OCI-LY7 (cell line): ENCODE results near the gene MAP3K13. TPM values are rescaled to one million over a fixed set of nuclear protein-coding genes. Genes with fewer than 3 reads are reported as not detected.
"Not testable (repeated sequence)": the region's sequence is repeated elsewhere in the genome, so short reads cannot be mapped to it uniquely, and the experiment has no call there.

ENCODE experiments used
- BruUV-seq: library from RNA; stranded (reverse); fragments of 400-500 nt; replicated peaks from 2 replicates; lab custom pipeline; 2021; lab: Mats Ljungman, UMichigan
- CTCF ChIA-PET: fragments of 300-600 bp; sonication (Branson Sonifier 250); formaldehyde crosslinking; loops from one replicate; lab custom pipeline; 2022; ENCODE audit warnings: antibody characterized with exemption; ENCODE audit not compliant: unreplicated experiment; lab: Charles Lee
- POLR2A ChIA-PET: fragments of 300-600 bp; sonication (Branson Sonifier 250); formaldehyde crosslinking; loops from one replicate; lab custom pipeline; 2022; ENCODE audit warnings: antibody characterized with exemption; lab: Charles Lee
- DNase-seq: peaks from one replicate; pipeline ENCODE4 v3.0.0-alpha.2; 2015; ENCODE audit warnings: low spot score
- H2AFZ ChIP-seq: fragments of 200-600 bp; sonication (generic), shearing (Covaris generic); 2 replicates; pipeline ENCODE4 v1.6.1; 2014; ENCODE audit warnings: mild to moderate bottlenecking, antibody characterized with exemption, low read length, moderate library complexity
- H3K27ac ChIP-seq: fragments of 200-600 bp; sonication (generic); 2 replicates; pipeline ENCODE4 v1.5.1; 2014; ENCODE audit warnings: mixed run types, low read depth, mild to moderate bottlenecking, moderate library complexity, low read length, inconsistent platforms; ENCODE audit not compliant: poor library complexity, severe bottlenecking
- H3K36me3 ChIP-seq: fragments of 200-600 bp; sonication (generic); 2 replicates; pipeline ENCODE4 v1.6.1; 2014; ENCODE audit warnings: mild to moderate bottlenecking, antibody characterized with exemption, low read length, moderate library complexity, mixed read lengths; ENCODE audit not compliant: insufficient read depth
- H3K4me1 ChIP-seq: fragments of 200-600 bp; sonication (generic); 2 replicates; pipeline ENCODE4 v1.5.1; 2014; ENCODE audit warnings: mild to moderate bottlenecking, low read length; ENCODE audit not compliant: insufficient read depth, poor library complexity, severe bottlenecking
- H3K4me2 ChIP-seq: fragments of 200-600 bp; sonication (generic); 2 replicates; pipeline ENCODE4 v1.6.1; 2014; ENCODE audit warnings: mild to moderate bottlenecking, low read length
- H3K4me3 ChIP-seq: fragments of 200-600 bp; sonication (generic); 2 replicates; pipeline ENCODE4 v1.5.1; 2014; ENCODE audit warnings: mild to moderate bottlenecking, low read depth, low read length; ENCODE audit not compliant: poor library complexity, severe bottlenecking
- H3K79me2 ChIP-seq: fragments of 200-600 bp; sonication (generic); 2 replicates; pipeline ENCODE4 v1.6.1; 2016; ENCODE audit warnings: low read depth, mild to moderate bottlenecking, low read length, moderate library complexity, mixed read lengths; ENCODE audit not compliant: insufficient read depth
- H3K9me2 ChIP-seq: fragments of 200-600 bp; sonication (generic); 2 replicates; pipeline ENCODE4 v1.6.1; 2016; ENCODE audit warnings: mild to moderate bottlenecking, low read length, mixed read lengths; ENCODE audit not compliant: insufficient read depth
- H3K9me3 ChIP-seq: fragments of 200-600 bp; sonication (generic); 2 replicates; pipeline ENCODE4 v1.6.1; 2014; ENCODE audit warnings: mild to moderate bottlenecking, mixed run types, low read length, mixed read lengths
- H4K20me1 ChIP-seq: fragments of 200-600 bp; sonication (generic); 2 replicates; pipeline ENCODE4 v1.6.1; 2014; ENCODE audit warnings: mild to moderate bottlenecking, antibody characterized with exemption, low read length, moderate library complexity, mixed read lengths; ENCODE audit not compliant: insufficient read depth
- EZH2phosphoT487 ChIP-seq: fragments of 200-600 bp; sonication (generic); IDR thresholded peaks from 2 replicates; pipeline ENCODE4 v1.6.1; 2018; ENCODE audit warnings: low read depth, borderline replicate concordance, mild to moderate bottlenecking, mixed run types, antibody characterized with exemption, low read length, moderate library complexity, mixed read lengths
- intact Hi-C: fragments of 100-400 bp; cut with micrococcal nuclease; formaldehyde crosslinking; loops from one replicate; pipeline ENCODE4 v1.10.0; 2022; ENCODE audit not compliant: unreplicated experiment
- total RNA-seq, 2 experiments: library from RNA; depleted of rRNA in 1 of 2; stranded (reverse); fragments of >200 nt in 1 of 2; shearing (Covaris generic) in 1 of 2; gene quantifications; 2 replicates each; pipeline ENCODE4 v1.2.3, GENCODE V29; 2014 to 2022
- TF ChIP-seq, protein P1 (sequence below): fragments of 200-600 bp; sonication (generic); conservative IDR thresholded peaks from 2 replicates; pipeline ENCODE4 v1.5.1; 2014; ENCODE audit warnings: mild to moderate bottlenecking, antibody characterized with exemption, low read length, moderate library complexity, mixed read lengths

Gene MAP3K13
- total RNA-seq, 2 experiments from 2014 or later: 7.6 to 15.0 TPM

DNA sequence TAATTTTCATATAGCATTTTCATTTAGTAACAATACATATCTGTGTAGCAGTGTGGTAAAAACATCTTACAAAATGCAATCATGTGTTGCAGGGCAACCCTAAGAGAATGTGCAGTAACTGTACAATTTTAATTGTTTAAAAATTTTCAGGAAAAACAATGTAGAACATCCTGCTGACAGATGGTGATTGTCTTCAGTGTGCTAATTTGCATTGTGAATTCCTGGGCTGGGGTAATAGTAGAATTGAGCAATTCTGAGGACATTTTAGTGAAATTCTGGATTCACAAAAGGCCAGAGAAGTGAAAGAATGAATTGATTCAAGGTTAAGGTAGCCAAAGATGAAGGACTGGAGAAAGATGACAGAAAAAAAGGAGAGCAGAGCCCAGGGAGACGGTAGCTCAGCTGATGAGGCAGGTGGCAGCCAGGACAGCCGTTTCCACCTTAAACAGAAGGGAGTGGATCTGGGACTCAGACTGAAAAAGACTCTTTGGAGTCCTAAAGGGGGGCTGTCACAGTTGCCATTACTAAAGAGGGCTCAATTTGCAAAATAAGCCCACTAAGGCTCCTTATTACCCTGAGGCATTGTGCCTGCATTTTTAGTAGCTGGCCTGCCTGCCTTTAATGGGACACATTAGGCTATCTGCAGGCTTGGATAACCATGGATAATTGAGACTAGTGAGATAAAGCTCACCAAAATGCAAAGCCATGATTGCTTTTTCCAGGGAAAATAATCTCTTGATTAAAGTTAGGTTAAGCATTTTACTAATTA is 8.6 kb downstream of the MAP3K13 start:
- TF ChIP-seq EZH2phosphoT487: no peak
- BruUV-seq: no TSS peak
- ChIA-PET POLR2A (interaction anchor here (0.9 kb wide), 1 partner anchor 9 kb away, joined by 3 read pairs; no protein-coding TSS in a partner anchor), CTCF (no interaction called here)
- intact Hi-C loops: no loop called here
- Histone ChIP-seq H2AFZ (no peak overlapping the region), H3K4me2 (no peak overlapping the region), H4K20me1 (no peaks in the 10 kb centered on the region), H3K79me2 (no peaks in the 10 kb centered on the region), H3K4me1 (no peaks in the 10 kb centered on the region), H3K27ac (no peak overlapping the region), H3K9me3 (no peaks in the 10 kb centered on the region), H3K9me2 (no peaks in the 10 kb centered on the region), H3K4me3 (no peak overlapping the region), H3K36me3 (no peaks in the 10 kb centered on the region)
- DNase-seq: no peak

DNA sequence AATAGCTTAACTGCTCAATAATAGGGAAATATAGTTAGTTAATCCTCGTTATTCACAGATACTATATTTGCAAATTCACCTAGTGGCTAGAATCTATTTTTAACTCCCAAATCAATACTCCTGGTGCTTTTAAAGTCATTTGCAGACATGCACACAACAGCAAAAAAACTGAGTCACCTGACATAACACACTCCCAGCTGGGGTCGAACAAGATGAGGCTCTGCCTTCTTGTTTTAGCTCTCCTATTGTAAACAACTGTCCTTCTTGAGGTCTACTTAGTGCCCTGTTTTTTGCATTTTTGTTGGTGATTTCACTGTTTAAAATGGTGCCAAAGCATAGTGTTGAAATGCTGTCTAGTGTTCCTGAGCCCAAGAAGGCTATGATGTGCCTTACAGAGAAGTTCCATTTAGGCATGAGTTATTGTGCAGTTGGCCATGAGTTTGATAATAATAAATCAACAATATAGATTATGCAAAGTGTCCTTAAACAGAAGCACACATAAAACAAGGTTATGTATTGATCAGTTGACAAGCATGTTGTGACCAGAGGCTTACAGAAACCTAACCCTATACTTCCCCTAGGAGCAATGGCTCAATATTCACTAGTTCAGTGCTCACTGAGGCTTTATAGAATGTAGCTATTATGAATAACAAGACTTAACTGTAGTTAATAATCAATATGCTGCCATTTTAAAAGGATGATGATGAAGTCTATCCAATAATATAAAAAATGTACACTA is 18.6 kb downstream of the MAP3K13 start:
- Histone ChIP-seq H3K4me3 (no peak overlapping the region), H3K4me2 (no peak overlapping the region), H2AFZ (no peak overlapping the region), H3K36me3 (no peaks in the 10 kb centered on the region), H3K27ac (no peak overlapping the region), H3K9me2 (no peaks in the 10 kb centered on the region), H3K9me3 (no peaks in the 10 kb centered on the region), H3K79me2 (no peaks in the 10 kb centered on the region), H4K20me1 (no peaks in the 10 kb centered on the region), H3K4me1 (no peaks in the 10 kb centered on the region)
- CTCF ChIA-PET: no interaction called here
- no TSS peak for BruUV-seq
- no peak for TF ChIP-seq EZH2phosphoT487
- TF ChIP-seq, protein P1, sequence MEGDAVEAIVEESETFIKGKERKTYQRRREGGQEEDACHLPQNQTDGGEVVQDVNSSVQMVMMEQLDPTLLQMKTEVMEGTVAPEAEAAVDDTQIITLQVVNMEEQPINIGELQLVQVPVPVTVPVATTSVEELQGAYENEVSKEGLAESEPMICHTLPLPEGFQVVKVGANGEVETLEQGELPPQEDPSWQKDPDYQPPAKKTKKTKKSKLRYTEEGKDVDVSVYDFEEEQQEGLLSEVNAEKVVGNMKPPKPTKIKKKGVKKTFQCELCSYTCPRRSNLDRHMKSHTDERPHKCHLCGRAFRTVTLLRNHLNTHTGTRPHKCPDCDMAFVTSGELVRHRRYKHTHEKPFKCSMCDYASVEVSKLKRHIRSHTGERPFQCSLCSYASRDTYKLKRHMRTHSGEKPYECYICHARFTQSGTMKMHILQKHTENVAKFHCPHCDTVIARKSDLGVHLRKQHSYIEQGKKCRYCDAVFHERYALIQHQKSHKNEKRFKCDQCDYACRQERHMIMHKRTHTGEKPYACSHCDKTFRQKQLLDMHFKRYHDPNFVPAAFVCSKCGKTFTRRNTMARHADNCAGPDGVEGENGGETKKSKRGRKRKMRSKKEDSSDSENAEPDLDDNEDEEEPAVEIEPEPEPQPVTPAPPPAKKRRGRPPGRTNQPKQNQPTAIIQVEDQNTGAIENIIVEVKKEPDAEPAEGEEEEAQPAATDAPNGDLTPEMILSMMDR: no peak
- DNase-seq: no peak
- intact Hi-C loops: no loop called here
- POLR2A ChIA-PET: interaction anchor here (0.7 kb wide), 1 partner anchor 12 kb away, joined by 3 read pairs; no protein-coding TSS in a partner anchor

DNA sequence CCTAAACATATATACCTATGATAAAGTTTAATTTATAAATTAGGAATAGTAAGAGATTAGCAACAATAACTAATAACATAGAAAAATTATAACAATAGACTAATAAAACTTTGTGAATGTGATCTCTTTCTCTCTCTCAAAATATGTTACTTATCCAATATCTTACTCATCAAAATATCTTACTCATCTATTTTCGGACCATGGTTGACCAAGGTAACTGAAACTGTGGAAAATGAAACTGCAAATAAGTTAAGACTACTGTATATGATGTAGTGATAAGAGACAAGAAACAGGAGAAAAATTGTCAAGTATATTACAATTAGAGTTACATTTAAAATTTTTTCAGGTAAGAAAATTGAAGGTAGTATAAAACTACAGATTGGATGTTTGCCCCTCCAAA is 19.2 kb downstream of the MAP3K13 start:
- H3K4me2 ChIP-seq: no peak overlapping the region
- TF ChIP-seq, protein P1: no peak
- TF ChIP-seq EZH2phosphoT487: no peak
- intact Hi-C loops: no loop called here
- no peaks in the 10 kb centered on the region for H3K36me3 ChIP-seq
- no peak for DNase-seq
- H3K27ac ChIP-seq: no peak overlapping the region
- H3K4me3 ChIP-seq: no peak overlapping the region
- POLR2A ChIA-PET: no interaction called here
- no TSS peak for BruUV-seq
- CTCF ChIA-PET: no interaction called here
- H2AFZ ChIP-seq: no peak overlapping the region
- no peaks in the 10 kb centered on the region for H3K9me3 ChIP-seq
- no peaks in the 10 kb centered on the region for H3K79me2 ChIP-seq
- H3K4me1 ChIP-seq: no peaks in the 10 kb centered on the region
- no peaks in the 10 kb centered on the region for H4K20me1 ChIP-seq
- H3K9me2 ChIP-seq: no peaks in the 10 kb centered on the region

DNA sequence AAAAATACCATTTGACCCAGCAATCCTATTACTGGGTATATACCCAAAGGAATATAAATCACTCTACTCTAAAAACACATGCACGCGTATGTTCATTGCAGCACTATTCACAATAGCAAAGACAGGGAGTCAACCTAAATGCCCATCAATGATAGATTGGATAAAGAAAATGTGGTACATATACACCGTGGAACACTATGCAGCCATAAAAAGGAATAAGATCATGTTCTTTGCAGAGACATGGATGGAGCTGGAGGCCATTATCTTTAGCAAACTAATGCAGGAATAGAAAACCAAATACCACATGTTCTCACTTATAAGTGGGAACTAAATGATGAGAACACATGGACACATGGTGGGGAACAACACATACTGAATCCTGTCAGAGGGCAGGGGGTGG is 23.6 kb downstream of the MAP3K13 start:
- H3K4me2 ChIP-seq, H3K9me3 ChIP-seq, CTCF ChIA-PET, H3K36me3 ChIP-seq, intact Hi-C loops, H3K9me2 ChIP-seq, DNase-seq, POLR2A ChIA-PET, H4K20me1 ChIP-seq, H2AFZ ChIP-seq, H3K4me1 ChIP-seq, H3K4me3 ChIP-seq, H3K79me2 ChIP-seq, H3K27ac ChIP-seq, BruUV-seq: not testable (repeated sequence)
